NCI-H345 treated with DMSO at 0.1 percent for 48 hours (cell line): ENCODE data around the gene LBX2.

Source experiments
- DNase-seq: peaks from one replicate; lab custom pipeline; 2025; ENCODE audit not compliant: unreplicated experiment; lab: John Stamatoyannopoulos, UW

LBX2 gene

GRCh38 chr2:74458132-74458937 lies 41.1 kb downstream of the LBX2 start, which contains the start of gene WBP1:
TSS of gene WBP1 (plus strand) at chr2:74458438. CDS start at chr2:74458603, 165 bp downstream.
- peak; percentile 99 for DNase-seq

GRCh38 chr2:74457549-74458131 lies 41.8 kb downstream of the LBX2 start:
- DNase-seq: peak; percentile 59

GRCh38 chr2:74457129-74457548 lies 42.3 kb downstream of the LBX2 start:
- DNase-seq: no peak

DNA sequence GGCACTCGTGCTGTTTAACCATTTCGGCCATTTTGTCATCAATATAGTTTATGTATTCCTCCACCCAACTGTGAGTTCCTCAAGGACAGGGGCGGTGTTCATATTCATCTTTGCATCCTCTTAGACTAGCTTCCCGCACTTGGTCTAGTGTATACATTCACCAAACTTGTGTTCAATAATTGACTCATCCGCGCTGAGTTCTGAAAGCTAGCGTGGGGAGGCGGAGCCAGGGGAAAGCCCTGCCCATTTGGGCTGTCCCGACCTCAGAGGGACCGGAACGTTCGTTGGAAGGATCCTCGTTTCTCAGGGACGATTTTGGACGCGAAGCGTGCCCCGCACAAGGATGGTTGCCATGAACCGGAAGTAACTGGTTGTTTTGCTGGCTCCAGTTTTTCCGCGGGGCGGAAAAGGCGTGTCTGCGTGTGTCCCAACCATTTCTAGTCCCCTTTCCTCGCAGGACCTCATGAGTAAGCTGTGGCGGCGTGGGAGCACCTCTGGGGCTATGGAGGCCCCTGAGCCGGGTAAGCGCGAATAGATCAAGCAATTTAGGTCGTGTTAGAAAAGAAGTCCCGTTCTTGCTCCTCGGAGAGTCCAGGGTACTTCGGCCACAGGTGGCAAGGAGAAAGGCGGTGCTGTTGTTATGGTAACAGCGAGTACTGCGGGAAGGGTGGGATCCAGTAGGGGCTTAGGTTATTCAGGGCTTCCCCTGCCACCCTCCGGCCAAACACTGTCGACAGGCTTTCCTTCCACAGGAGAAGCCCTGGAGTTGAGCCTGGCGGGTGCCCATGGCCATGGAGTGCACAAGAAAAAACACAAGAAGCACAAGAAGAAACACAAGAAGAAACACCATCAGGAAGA lies 44.5 kb downstream of the LBX2 start, which contains the start of gene INO80B:
Gene INO80B (plus strand): TSS at position 434 of the 858 bp plus-strand sequence. CDS start 30 bp downstream, at position 464.
- peak; percentile 96 for DNase-seq

GRCh38 chr2:74450570-74451190 lies 48.7 kb downstream of the LBX2 start:
- DNase-seq: no peak

DNA sequence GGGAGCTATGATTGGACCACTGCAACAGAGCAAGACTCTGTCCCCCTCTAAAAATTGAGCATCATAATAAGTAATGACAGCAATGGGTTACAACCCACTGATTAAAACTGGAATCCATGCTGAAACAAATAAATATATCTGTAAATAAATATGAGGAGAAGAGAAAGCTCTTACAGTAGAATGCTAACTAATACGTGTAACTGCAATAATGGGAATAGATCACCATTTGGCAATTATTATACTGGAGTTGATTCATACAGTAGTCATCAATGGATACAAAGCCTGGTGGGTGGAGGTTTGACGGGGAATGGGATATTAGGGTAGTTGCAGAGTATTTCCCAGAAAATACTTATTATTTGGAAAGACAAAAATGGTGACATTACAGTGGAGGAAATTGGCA lies 50.6 kb downstream of the LBX2 start:
- DNase-seq: no peak
